GM13977 (cell line): ENCODE measurements around the gene RASSF4.

Experiments used
- DNase-seq: peaks from one replicate; pipeline ENCODE4 v3.0.0; 2012; ENCODE audit warnings: low spot score
- CTCF ChIP-seq: IDR thresholded peaks from 2 replicates; pipeline ENCODE4 v1.5.1; 2012; ENCODE audit warnings: mild to moderate bottlenecking, control low read depth; ENCODE audit not compliant: insufficient read depth; ENCODE audit errors: extremely low read depth, missing control alignments
- in situ Hi-C: fragments of 300-500 bp; cut with MboI; formaldehyde crosslinking; loops from one replicate; pipeline ENCODE4 v1.12.0; 2022; ENCODE audit warnings: low sequenced_read_pairs, low pct_unique_long_range_greater_than_20kb, mixed read lengths, inconsistent platforms; ENCODE audit not compliant: unreplicated experiment

Gene RASSF4

GRCh38 chr10:44980309-44981171, 20.9 kb downstream of the RASSF4 start:
- DNase-seq, result no peak
- no peak for TF ChIP-seq CTCF
- in situ Hi-C loops, result no loop called here

- in situ Hi-C loops, result no loop called here
- TF ChIP-seq CTCF, result no peak
- peak; percentile 64 for DNase-seq
These were observed 21.8 kb downstream of the RASSF4 start for GRCh38 chr10:44981172-44982113.

- no peak for DNase-seq
- in situ Hi-C loops, result no loop called here
- no peak for TF ChIP-seq CTCF
These were observed 22.5 kb downstream of the RASSF4 start for GRCh38 chr10:44982114-44982460.

- in situ Hi-C loops, result no loop called here
- TF ChIP-seq CTCF, result no peak
- DNase-seq, result no peak
These were observed 22.9 kb downstream of the RASSF4 start for GRCh38 chr10:44982496-44982895.

GRCh38 chr10:44983066-44983894, 23.7 kb downstream of the RASSF4 start:
- DNase-seq, result no peak
- in situ Hi-C loops, result no loop called here
- TF ChIP-seq CTCF, result no peak

- DNase-seq, result no peak
- no peak for TF ChIP-seq CTCF
- in situ Hi-C loops, result no loop called here
These were observed 24.3 kb downstream of the RASSF4 start for GRCh38 chr10:44983895-44984278.
